ENCODE results near the gene KPNA2. TPM values are rescaled to one million over a fixed set of nuclear protein-coding genes. Genes with fewer than 3 reads are reported as not detected.
A peak's percentile ranks its signal among the peaks of the same experiment; 100 is the strongest.

KPNA2 gene
- total and polyA plus RNA-seq, 9 of the 15 experiments (the other 6 are each of a cell fraction or from before 2014, with no cell fraction given) = 132 to 984 (median 241) TPM

DNA sequence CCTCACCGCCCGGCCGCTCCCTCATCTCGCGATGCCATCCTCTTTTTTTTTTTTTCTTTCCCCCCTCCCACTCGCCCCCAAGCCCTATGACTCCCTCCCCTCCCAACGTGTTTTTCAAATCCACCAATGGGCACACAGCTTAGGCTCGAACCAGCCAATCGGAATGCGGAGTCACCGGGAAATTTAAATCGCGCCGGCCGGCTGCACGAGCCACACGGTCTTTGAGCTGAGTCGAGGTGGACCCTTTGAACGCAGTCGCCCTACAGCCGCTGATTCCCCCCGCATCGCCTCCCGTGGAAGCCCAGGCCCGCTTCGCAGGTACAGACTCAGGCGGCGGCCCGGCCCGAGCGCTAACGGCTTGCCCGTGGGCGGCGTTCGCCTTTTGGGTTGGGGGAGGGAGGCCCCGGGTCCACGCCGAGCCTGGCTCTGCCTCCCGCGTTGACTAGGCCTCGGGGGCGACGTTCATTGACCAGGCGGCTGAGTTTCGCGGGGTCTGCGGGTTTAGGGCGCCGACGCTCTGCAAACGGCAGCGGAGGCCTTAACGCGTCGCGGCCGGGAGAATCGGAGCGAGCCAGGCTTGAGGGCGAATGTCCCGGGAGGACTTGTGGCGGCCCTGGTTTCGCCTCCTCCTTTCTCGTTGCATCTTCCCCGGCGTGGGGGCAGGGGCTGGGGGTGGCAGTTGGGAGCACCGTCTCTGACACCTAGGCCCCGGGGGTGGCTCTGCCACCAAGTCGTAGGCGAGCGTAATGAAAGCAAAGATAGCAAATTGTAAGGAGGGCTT, at the start of gene KPNA2 (continued):
- TF ChIP-seq ZNF609 (CRISPR knock-in tag; IDR thresholded peaks at IDR 0.05; ENCODE audit: borderline replicate concordance) (peak; percentile 65; the same call in 1 of the 2 replicates), TCF7 (IDR thresholded peaks at IDR 0.05; ENCODE audit: borderline replicate concordance) (no peak), ATF6 (CRISPR knock-in tag; IDR thresholded peaks at IDR 0.05) (peak; percentile 48; the same call in 1 of the 2 replicates), MEF2D (tag; conservative IDR thresholded peaks at IDR 0.05; ENCODE audit: low read depth) (no peak), ZNF12 (CRISPR knock-in tag; IDR thresholded peaks at IDR 0.05) (peak; percentile 35; the same call in 1 of the 2 replicates), GATA2 (CRISPR knock-in tag; IDR thresholded peaks at IDR 0.05) (no peak), USF1 (CRISPR knock-in tag; IDR thresholded peaks at IDR 0.05) (peak; percentile 46; the same call in 1 of the 2 replicates), NFIC (IDR thresholded peaks at IDR 0.05) (peak; percentile 22; the same call in 1 of the 2 replicates), RBM14 (IDR thresholded peaks at IDR 0.05; ENCODE audit: borderline replicate concordance, insufficient read depth, low read depth, low read length) (peak; percentile 98; the same call in 1 of the 2 replicates), NR1H2 (CRISPR knock-in tag; IDR thresholded peaks at IDR 0.05) (peak; percentile 44; the same call in 1 of the 2 replicates), RB1 (IDR thresholded peaks at IDR 0.05; ENCODE audit: low read depth) (peak; percentile 61), RBM17 (IDR thresholded peaks at IDR 0.05; ENCODE audit: borderline replicate concordance, low read depth, low read length) (no peak), NKRF (IDR thresholded peaks at IDR 0.05; ENCODE audit: borderline replicate concordance) (peak; percentile 94), OTX1 (CRISPR knock-in tag; IDR thresholded peaks at IDR 0.05) (no peak)
- TF ChIP-seq, protein P1, sequence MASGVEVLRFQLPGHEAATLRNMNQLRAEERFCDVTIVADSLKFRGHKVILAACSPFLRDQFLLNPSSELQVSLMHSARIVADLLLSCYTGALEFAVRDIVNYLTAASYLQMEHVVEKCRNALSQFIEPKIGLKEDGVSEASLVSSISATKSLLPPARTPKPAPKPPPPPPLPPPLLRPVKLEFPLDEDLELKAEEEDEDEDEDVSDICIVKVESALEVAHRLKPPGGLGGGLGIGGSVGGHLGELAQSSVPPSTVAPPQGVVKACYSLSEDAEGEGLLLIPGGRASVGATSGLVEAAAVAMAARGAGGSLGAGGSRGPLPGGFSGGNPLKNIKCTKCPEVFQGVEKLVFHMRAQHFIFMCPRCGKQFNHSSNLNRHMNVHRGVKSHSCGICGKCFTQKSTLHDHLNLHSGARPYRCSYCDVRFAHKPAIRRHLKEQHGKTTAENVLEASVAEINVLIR (CRISPR knock-in tag; IDR thresholded peaks at IDR 0.05) = peak; percentile 50; the same call in 1 of the 2 replicates

Data from K562 (cell line).